ENCODE measurements around the gene ABCC1.

Gene ABCC1

DNA sequence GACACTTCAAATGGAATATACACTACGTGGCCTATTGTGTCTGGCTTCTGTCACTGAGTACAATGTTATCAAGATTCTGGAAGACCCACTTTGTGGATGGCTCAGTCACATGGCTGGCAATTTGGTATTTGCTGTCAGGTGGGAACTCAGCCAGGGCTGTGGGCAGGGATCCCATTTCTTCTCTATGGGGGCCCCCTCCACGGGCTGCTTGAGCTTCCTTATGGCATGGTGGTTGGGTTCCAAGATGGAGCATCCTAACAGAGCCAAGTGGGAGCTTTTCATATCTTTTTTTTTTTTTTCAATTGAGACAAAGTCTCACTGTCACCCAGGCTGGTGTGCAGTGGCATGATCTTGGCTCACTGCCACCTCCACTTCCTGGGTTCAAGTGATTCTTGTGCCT lies 43.0 kb upstream of the ABCC1 start:
- Histone ChIP-seq H3K23ac (ENCODE audit: low read length) (no peak overlapping the region), H3K9me3 (ENCODE audit: insufficient read depth, low read depth, low read length) (peaks cover 2% of the 10 kb centered on the region), H3K9ac (ENCODE audit: low read length) (no peak overlapping the region), H3K4me1 (ENCODE audit: control insufficient read depth in 1 of 2, insufficient read depth in 2 of 2, low read length in 2 of 2) (no peaks in the 10 kb centered on the region), H2BK120ac (ENCODE audit: insufficient read depth, low read length, poor library complexity) (no peak overlapping the region), H3K27ac (ENCODE audit: low read depth, low read length) (no peak overlapping the region), H4K12ac (ENCODE audit: low read depth, low read length) (no peak overlapping the region), H2BK12ac (ENCODE audit: low read length) (no peak overlapping the region), H3K27me3 (ENCODE audit: insufficient read depth, low read length) (no peaks in the 10 kb centered on the region), H3K18ac (ENCODE audit: low read length) (no peak overlapping the region), H2AFZ (ENCODE audit: insufficient read depth, low read length, poor library complexity) (no peak overlapping the region), H3K14ac (ENCODE audit: low read length) (no peak overlapping the region), H3K4ac (ENCODE audit: low read depth, low read length) (no peak overlapping the region), H3K79me1 (ENCODE audit: low read length) (no peaks in the 10 kb centered on the region), H3K4me3 (ENCODE audit: low read depth, low read length) (no peak overlapping the region), H2BK5ac (ENCODE audit: low read depth, low read length, poor library complexity) (no peak overlapping the region), H3K36me3 (ENCODE audit: control insufficient read depth in 1 of 2, insufficient read depth in 2 of 2, low read length in 2 of 2) (no peaks in the 10 kb centered on the region), H3K79me2 (ENCODE audit: control insufficient read depth, insufficient read depth, low read length, poor library complexity) (no peaks in the 10 kb centered on the region), H3K4me2 (ENCODE audit: low read length) (no peak overlapping the region), H4K8ac (ENCODE audit: low read depth, low read length) (no peak overlapping the region), H4K91ac (ENCODE audit: low read depth, low read length) (no peak overlapping the region), H2AK5ac (ENCODE audit: low read length) (no peak overlapping the region)
- DNase-seq = no peak
- WGBS (ENCODE audit: extremely low coverage, insufficient coverage, insufficient read length) = no CpG with 5 or more reads among the region's 2 CpGs

GRCh38 chr16:15907863-15908478 lies 41.4 kb upstream of the ABCC1 start:
- Histone ChIP-seq H3K9me3 (ENCODE audit: insufficient read depth, low read depth, low read length) (peaks cover 2% of the 10 kb centered on the region), H3K9ac (ENCODE audit: low read length) (no peak overlapping the region), H3K18ac (ENCODE audit: low read length) (no peak overlapping the region), H4K91ac (ENCODE audit: low read depth, low read length) (no peak overlapping the region), H3K36me3 (ENCODE audit: control insufficient read depth in 1 of 2, insufficient read depth in 2 of 2, low read length in 2 of 2) (no peaks in the 10 kb centered on the region), H2BK12ac (ENCODE audit: low read length) (no peak overlapping the region), H2BK120ac (ENCODE audit: insufficient read depth, low read length, poor library complexity) (no peak overlapping the region), H3K79me2 (ENCODE audit: control insufficient read depth, insufficient read depth, low read length, poor library complexity) (no peaks in the 10 kb centered on the region), H2AFZ (ENCODE audit: insufficient read depth, low read length, poor library complexity) (no peak overlapping the region), H3K4me3 (ENCODE audit: low read depth, low read length) (no peak overlapping the region), H3K4me1 (ENCODE audit: control insufficient read depth in 1 of 2, insufficient read depth in 2 of 2, low read length in 2 of 2) (no peaks in the 10 kb centered on the region), H3K4ac (ENCODE audit: low read depth, low read length) (no peak overlapping the region), H3K23ac (ENCODE audit: low read length) (no peak overlapping the region), H3K79me1 (ENCODE audit: low read length) (no peaks in the 10 kb centered on the region), H3K27me3 (ENCODE audit: insufficient read depth, low read length) (no peaks in the 10 kb centered on the region), H4K8ac (ENCODE audit: low read depth, low read length) (no peak overlapping the region), H2AK5ac (ENCODE audit: low read length) (no peak overlapping the region), H3K14ac (ENCODE audit: low read length) (no peak overlapping the region), H2BK5ac (ENCODE audit: low read depth, low read length, poor library complexity) (no peak overlapping the region), H4K12ac (ENCODE audit: low read depth, low read length) (no peak overlapping the region), H3K4me2 (ENCODE audit: low read length) (no peak overlapping the region), H3K27ac (ENCODE audit: low read depth, low read length) (no peak overlapping the region)
- WGBS (ENCODE audit: extremely low coverage, insufficient coverage, insufficient read length) = no CpG with 5 or more reads among the region's 7 CpGs
- peak in 1 of 2 donors; percentile 29 for DNase-seq

- H3K9ac ChIP-seq (ENCODE audit: low read length) = no peak overlapping the region
- no peaks in the 10 kb centered on the region for H3K36me3 ChIP-seq (ENCODE audit: control insufficient read depth in 1 of 2, insufficient read depth in 2 of 2, low read length in 2 of 2)
- 100% methylated on average over 1 of the region's 3 CpGs for WGBS (ENCODE audit: extremely low coverage, insufficient coverage, insufficient read length)
Observed at GRCh38 chr16:15911198-15911597, 38.2 kb upstream of the ABCC1 start.

GRCh38 chr16:15913046-15913698 lies 36.2 kb upstream of the ABCC1 start:
- Histone ChIP-seq H3K79me2 (ENCODE audit: control insufficient read depth, insufficient read depth, low read length, poor library complexity) (no peaks in the 10 kb centered on the region), H3K23ac (ENCODE audit: low read length) (no peak overlapping the region), H4K91ac (ENCODE audit: low read depth, low read length) (no peak overlapping the region), H3K36me3 (ENCODE audit: control insufficient read depth in 1 of 2, insufficient read depth in 2 of 2, low read length in 2 of 2) (no peaks in the 10 kb centered on the region), H3K4me3 (ENCODE audit: low read depth, low read length) (no peak overlapping the region), H3K14ac (ENCODE audit: low read length) (no peak overlapping the region), H3K9me3 (ENCODE audit: insufficient read depth, low read depth, low read length) (peaks cover 2% of the 10 kb centered on the region), H4K8ac (ENCODE audit: low read depth, low read length) (no peak overlapping the region), H2BK12ac (ENCODE audit: low read length) (no peak overlapping the region), H3K4me2 (ENCODE audit: low read length) (no peak overlapping the region), H3K4me1 (ENCODE audit: control insufficient read depth in 1 of 2, insufficient read depth in 2 of 2, low read length in 2 of 2) (no peaks in the 10 kb centered on the region), H3K9ac (ENCODE audit: low read length) (no peak overlapping the region), H4K12ac (ENCODE audit: low read depth, low read length) (no peak overlapping the region), H2BK5ac (ENCODE audit: low read depth, low read length, poor library complexity) (no peak overlapping the region), H3K27ac (ENCODE audit: low read depth, low read length) (no peak overlapping the region), H3K4ac (ENCODE audit: low read depth, low read length) (no peak overlapping the region), H2BK120ac (ENCODE audit: insufficient read depth, low read length, poor library complexity) (no peak overlapping the region), H3K79me1 (ENCODE audit: low read length) (no peaks in the 10 kb centered on the region), H2AFZ (ENCODE audit: insufficient read depth, low read length, poor library complexity) (no peak overlapping the region), H3K18ac (ENCODE audit: low read length) (no peak overlapping the region), H2AK5ac (ENCODE audit: low read length) (no peak overlapping the region), H3K27me3 (ENCODE audit: insufficient read depth, low read length) (no peaks in the 10 kb centered on the region)
- WGBS (ENCODE audit: extremely low coverage, insufficient coverage, insufficient read length) = no CpG with 5 or more reads among the region's 7 CpGs
- DNase-seq = peak; percentile 20 to 65

More at GRCh38 chr16:15911198-15911597, 38.2 kb upstream of the ABCC1 start:
- no peak overlapping the region for H2BK5ac ChIP-seq (ENCODE audit: low read depth, low read length, poor library complexity)
- H4K8ac ChIP-seq (ENCODE audit: low read depth, low read length) = no peak overlapping the region
- H3K14ac ChIP-seq (ENCODE audit: low read length) = no peak overlapping the region
- H2BK12ac ChIP-seq (ENCODE audit: low read length) = no peak overlapping the region
- H3K27ac ChIP-seq (ENCODE audit: low read depth, low read length) = no peak overlapping the region
- no peak overlapping the region for H2BK120ac ChIP-seq (ENCODE audit: insufficient read depth, low read length, poor library complexity)
- H3K9me3 ChIP-seq (ENCODE audit: insufficient read depth, low read depth, low read length) = no peaks in the 10 kb centered on the region
- no peak overlapping the region for H3K23ac ChIP-seq (ENCODE audit: low read length)
- DNase-seq = no peak
- H4K12ac ChIP-seq (ENCODE audit: low read depth, low read length) = no peak overlapping the region
- no peak overlapping the region for H2AK5ac ChIP-seq (ENCODE audit: low read length)
- H3K4me2 ChIP-seq (ENCODE audit: low read length) = no peak overlapping the region
- H3K4me1 ChIP-seq (ENCODE audit: control insufficient read depth in 1 of 2, insufficient read depth in 2 of 2, low read length in 2 of 2) = no peaks in the 10 kb centered on the region
- no peak overlapping the region for H4K91ac ChIP-seq (ENCODE audit: low read depth, low read length)
- H2AFZ ChIP-seq (ENCODE audit: insufficient read depth, low read length, poor library complexity) = no peak overlapping the region
- no peak overlapping the region for H3K4me3 ChIP-seq (ENCODE audit: low read depth, low read length)
- no peaks in the 10 kb centered on the region for H3K79me2 ChIP-seq (ENCODE audit: control insufficient read depth, insufficient read depth, low read length, poor library complexity)
- no peak overlapping the region for H3K4ac ChIP-seq (ENCODE audit: low read depth, low read length)
- H3K18ac ChIP-seq (ENCODE audit: low read length) = no peak overlapping the region
- no peaks in the 10 kb centered on the region for H3K27me3 ChIP-seq (ENCODE audit: insufficient read depth, low read length)
- no peaks in the 10 kb centered on the region for H3K79me1 ChIP-seq (ENCODE audit: low read length)

Measured in trophoblast cell (in vitro differentiated cells and primary cell).